ENCODE data around the gene HIVEP3. TPM values are rescaled to one million over a fixed set of nuclear protein-coding genes. Genes with fewer than 3 reads are reported as not detected.
A peak's percentile ranks its signal among the peaks of the same experiment; 100 is the strongest.

Gene HIVEP3
- total and polyA plus RNA-seq, 2 donors (not counting 1 experiment from before 2014, with no cell fraction given) = 2.0 to 5.1 TPM

GRCh38 chr1:41870076-41870562 is 48.6 kb downstream of the HIVEP3 start:
- Mint-ChIP-seq H3K27me3 (no peaks in the 10 kb centered on the region), H3K27ac (no peak overlapping the region), H3K4me3 (no peak overlapping the region), H3K9me3 (ENCODE audit: insufficient read depth) (no peaks in the 10 kb centered on the region), H3K4me1 (peaks cover 17% of the 10 kb centered on the region)
- Histone ChIP-seq H3K79me2 (ENCODE audit: control insufficient read depth, insufficient read depth, low read length) (no peaks in the 10 kb centered on the region), H3K9ac (ENCODE audit: low read length) (no peak overlapping the region), H3K4me1 (ENCODE audit: control insufficient read depth in 2 of 2, insufficient read depth in 2 of 2, low read length in 2 of 2) (peaks cover 7 to 10% of the 10 kb centered on the region in 2 donors), H2AFZ (ENCODE audit: insufficient read depth, low read depth, low read length, poor library complexity, severe bottlenecking) (no peak overlapping the region), H3K9me3 (ENCODE audit: control extremely low read depth in 1 of 3, control insufficient read depth in 2 of 3, insufficient read depth in 1 of 3, low read length in 2 of 3) (no peaks in the 10 kb centered on the region), H3K36me3 (replicated peaks in 1 of 2; ENCODE audit: control extremely low read depth in 1 of 2, control insufficient read depth in 1 of 2, extremely low read depth in 1 of 2, insufficient read depth in 2 of 2, low read length in 1 of 2) (no peaks in the 10 kb centered on the region), H3K4me3 (ENCODE audit: control extremely low read depth in 1 of 5, extremely low read depth in 1 of 5, insufficient read depth in 1 of 5, low read depth in 2 of 5, low read length in 4 of 5) (no peak overlapping the region), H3K4me2 (replicated peaks; ENCODE audit: low read depth, low read length, poor library complexity, severe bottlenecking) (no peak overlapping the region), H4K20me1 (ENCODE audit: control insufficient read depth, insufficient read depth, low read length, poor library complexity, severe bottlenecking) (no peaks in the 10 kb centered on the region), H3K27me3 (replicated peaks in 1 of 4; ENCODE audit: control extremely low read depth in 1 of 4, control insufficient read depth in 3 of 4, insufficient read depth in 4 of 4, low read length in 3 of 4) (no peaks in the 10 kb centered on the region), H3K27ac (ENCODE audit: low read length in 2 of 2) (no peak overlapping the region)
- ChIA-PET POLR2A (no interaction called here), CTCF (interaction anchor here (0.7 to 8.0 kb wide), 2 partner anchors 294 to 1128 kb away, joined by 3 to 75 read pairs; no protein-coding TSS in a partner anchor)
- TF ChIP-seq EZH2 (IDR thresholded peaks at IDR 0.05; ENCODE audit: borderline replicate concordance, insufficient read depth, low read depth, low read length, poor library complexity, severe bottlenecking) (no peak), CTCF (IDR thresholded peaks at IDR 0.05) (no peak)
- ATAC-seq (ENCODE audit: low read depth) (no peak), DNase-seq (no peak)
- WGBS (ENCODE audit: insufficient coverage) = 51% methylated on average over 3 of the region's 7 CpGs
- intact Hi-C loops (cut with micrococcal nuclease) = no loop called here

GRCh38 chr1:41868241-41868998 is 50.3 kb downstream of the HIVEP3 start:
- H3K9me3 ChIP-seq (ENCODE audit: control extremely low read depth in 1 of 3, control insufficient read depth in 2 of 3, insufficient read depth in 1 of 3, low read length in 2 of 3) = no peaks in the 10 kb centered on the region
- peak overlapping the region; percentile 31 for H2AFZ ChIP-seq (ENCODE audit: insufficient read depth, low read depth, low read length, poor library complexity, severe bottlenecking)
- POLR2A ChIA-PET = no interaction called here
- no peaks in the 10 kb centered on the region for H4K20me1 ChIP-seq (ENCODE audit: control insufficient read depth, insufficient read depth, low read length, poor library complexity, severe bottlenecking)
- H3K4me2 ChIP-seq (replicated peaks; ENCODE audit: low read depth, low read length, poor library complexity, severe bottlenecking) = peak overlapping the region; percentile 36
- peak; percentile 80 for ATAC-seq (ENCODE audit: low read depth)
- peak overlapping the region in 1 of 5 experiments; percentile 32 for H3K4me3 ChIP-seq (ENCODE audit: control extremely low read depth in 1 of 5, extremely low read depth in 1 of 5, insufficient read depth in 1 of 5, low read depth in 2 of 5, low read length in 4 of 5)
- peak; percentile 71 for DNase-seq
- H3K27ac ChIP-seq (ENCODE audit: low read length in 2 of 2) = no peak overlapping the region
- Mint-ChIP-seq H3K4me1 (peaks cover 17% of the 10 kb centered on the region), H3K27me3 (no peaks in the 10 kb centered on the region), H3K4me3 (peak overlapping the region; percentile 29), H3K9me3 (ENCODE audit: insufficient read depth) (no peaks in the 10 kb centered on the region), H3K27ac (no peak overlapping the region)
- no peaks in the 10 kb centered on the region for H3K27me3 ChIP-seq (replicated peaks in 1 of 4; ENCODE audit: control extremely low read depth in 1 of 4, control insufficient read depth in 3 of 4, insufficient read depth in 4 of 4, low read length in 3 of 4)
- TF ChIP-seq EZH2 (IDR thresholded peaks at IDR 0.05; ENCODE audit: borderline replicate concordance, insufficient read depth, low read depth, low read length, poor library complexity, severe bottlenecking) = no peak
- TF ChIP-seq CTCF (IDR thresholded peaks at IDR 0.05) = peak; percentile 42
- CTCF ChIA-PET = interaction anchor here (1.3 to 8.0 kb wide), 4 partner anchors 23 to 352 kb away, joined by 3 to 75 read pairs (median 10); no protein-coding TSS in a partner anchor
- no peak overlapping the region for H3K9ac ChIP-seq (ENCODE audit: low read length)
- H3K79me2 ChIP-seq (ENCODE audit: control insufficient read depth, insufficient read depth, low read length) = no peaks in the 10 kb centered on the region
- no peaks in the 10 kb centered on the region for H3K36me3 ChIP-seq (replicated peaks in 1 of 2; ENCODE audit: control extremely low read depth in 1 of 2, control insufficient read depth in 1 of 2, extremely low read depth in 1 of 2, insufficient read depth in 2 of 2, low read length in 1 of 2)
- peaks cover 7 to 10% of the 10 kb centered on the region in 2 donors for H3K4me1 ChIP-seq (ENCODE audit: control insufficient read depth in 2 of 2, insufficient read depth in 2 of 2, low read length in 2 of 2)
- 11% methylated on average over 5 of the region's 6 CpGs for WGBS (ENCODE audit: insufficient coverage)
- intact Hi-C loops (cut with micrococcal nuclease) = loop anchor here (1.0 to 5.0 kb wide), 3 partner anchors 66 to 294 kb away; no protein-coding TSS in a partner anchor
